GM06990 (cell line): ENCODE results near the gene PKP1.

Experiments
- DNase-seq: peaks from one replicate; pipeline ENCODE4 v3.0.0-alpha.2; 2011; ENCODE audit not compliant: insufficient read length; ENCODE audit errors: extremely low read depth
- H3K27me3 ChIP-seq: replicated peaks from 2 replicates; pipeline ENCODE4 v1.6.0; 2011; ENCODE audit warnings: low read length; ENCODE audit not compliant: control insufficient read depth, insufficient read depth
- H3K36me3 ChIP-seq: 2 replicates; pipeline ENCODE4 v1.5.1; 2011; ENCODE audit warnings: low read length; ENCODE audit not compliant: control insufficient read depth, insufficient read depth
- H3K4me3 ChIP-seq: replicated peaks from 2 replicates; pipeline ENCODE4 v1.5.1; 2011; ENCODE audit warnings: low read depth, mild to moderate bottlenecking, control low read depth, low read length
- CTCF ChIP-seq: IDR thresholded peaks from 2 replicates; pipeline ENCODE4 v1.5.1; 2011; ENCODE audit warnings: low read length, control low read depth, mild to moderate bottlenecking, inconsistent platforms; ENCODE audit not compliant: insufficient read depth, poor library complexity, severe bottlenecking

PKP1 gene

DNA sequence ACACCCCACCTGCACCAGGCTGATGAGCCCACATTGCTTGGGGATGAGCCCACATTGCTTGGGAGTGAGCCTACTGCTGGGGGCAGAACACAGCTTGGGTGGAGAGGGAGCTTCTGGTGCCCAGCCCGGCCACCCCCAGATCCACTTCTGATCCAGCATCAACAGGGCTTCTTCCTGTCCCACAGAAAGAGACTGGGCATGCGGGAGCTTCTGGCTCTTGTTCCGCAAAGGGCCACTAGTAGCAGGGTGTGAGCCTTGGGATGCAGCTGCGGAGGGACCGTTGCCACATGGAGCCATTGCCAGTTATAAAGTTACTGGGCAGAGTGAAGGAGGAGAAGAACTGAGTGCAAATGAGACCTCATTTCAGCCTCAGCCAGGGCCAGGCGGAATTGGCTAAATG, 36.3 kb downstream of the PKP1 start:
- DNase-seq: no peak
- no peak overlapping the region for H3K4me3 ChIP-seq
- H3K36me3 ChIP-seq: no peaks in the 10 kb centered on the region
- H3K27me3 ChIP-seq: no peaks in the 10 kb centered on the region; the same call in none of the 2 replicates
- TF ChIP-seq CTCF: no peak

DNA sequence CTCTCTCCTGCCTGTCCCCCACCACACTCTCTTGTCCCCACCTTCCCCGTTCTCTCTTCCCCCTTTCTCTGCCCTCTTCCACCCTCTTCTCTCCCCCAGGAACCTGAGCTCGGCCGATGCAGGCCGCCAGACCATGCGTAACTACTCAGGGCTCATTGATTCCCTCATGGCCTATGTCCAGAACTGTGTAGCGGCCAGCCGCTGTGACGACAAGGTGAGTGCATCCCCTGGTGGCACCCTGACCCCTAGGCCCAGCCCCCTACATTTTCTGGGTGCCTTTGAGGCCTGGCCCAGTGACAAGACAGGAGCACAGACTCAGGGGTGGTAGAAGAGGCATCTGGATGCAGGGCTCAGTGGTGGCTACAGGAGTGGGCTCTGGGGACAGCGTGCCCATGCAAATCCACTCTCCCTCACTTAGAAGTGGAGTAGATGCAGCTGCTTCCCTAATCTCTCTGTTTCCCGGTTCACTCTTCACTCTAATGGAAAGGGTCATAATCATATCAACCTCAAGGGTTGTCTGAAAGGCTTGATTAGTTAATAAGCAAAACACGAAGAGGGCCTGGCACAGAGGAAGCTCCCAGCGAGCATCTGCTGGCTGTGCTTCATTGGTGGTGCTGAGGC, 37.0 kb downstream of the PKP1 start:
- Histone ChIP-seq H3K36me3 (no peaks in the 10 kb centered on the region), H3K4me3 (no peak overlapping the region), H3K27me3 (no peaks in the 10 kb centered on the region; the same call in none of the 2 replicates)
- DNase-seq: no peak
- no peak for TF ChIP-seq CTCF

GRCh38 chr1:201321826-201322390, 38.6 kb downstream of the PKP1 start:
- no peak for DNase-seq
- no peaks in the 10 kb centered on the region; the same call in none of the 2 replicates for H3K27me3 ChIP-seq
- H3K36me3 ChIP-seq: no peaks in the 10 kb centered on the region
- H3K4me3 ChIP-seq: no peak overlapping the region
- TF ChIP-seq CTCF: no peak

DNA sequence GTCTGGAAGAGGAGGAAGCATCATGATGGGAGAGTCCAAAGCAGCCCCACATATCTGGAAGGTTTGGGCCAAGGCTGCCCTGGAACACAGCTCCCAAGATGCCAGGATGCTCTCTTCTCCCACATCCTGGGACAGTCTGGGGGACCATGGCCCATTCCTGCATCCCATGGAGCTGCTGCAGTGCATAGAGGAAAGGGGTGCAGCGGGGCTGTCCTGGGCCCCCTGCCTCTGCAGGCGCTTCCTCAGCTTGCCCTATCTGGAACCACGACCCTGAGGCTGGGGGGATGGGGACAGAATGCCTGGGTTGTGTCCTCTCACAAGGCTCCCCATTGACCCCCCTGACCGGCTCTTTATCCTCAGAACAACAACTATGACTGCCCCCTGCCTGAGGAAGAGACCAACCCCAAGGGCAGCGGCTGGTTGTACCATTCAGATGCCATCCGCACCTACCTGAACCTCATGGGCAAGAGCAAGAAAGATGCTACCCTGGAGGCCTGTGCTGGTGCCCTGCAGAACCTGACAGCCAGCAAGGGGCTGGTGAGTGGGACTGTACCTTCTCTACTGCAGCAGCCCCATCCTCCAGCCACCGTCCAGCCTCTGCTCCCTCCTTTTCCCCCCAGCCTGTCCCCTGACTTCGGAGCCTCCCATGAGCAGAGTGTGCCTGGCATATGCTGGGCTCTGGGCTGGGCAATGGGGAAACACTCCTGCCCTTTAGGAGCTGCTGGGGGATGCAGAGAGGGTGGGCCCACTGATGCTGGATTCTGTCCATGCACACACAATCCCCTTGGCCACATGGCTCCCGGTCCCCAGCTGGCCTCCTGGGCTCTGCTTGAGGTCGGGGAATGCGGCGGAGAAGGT, 39.6 kb downstream of the PKP1 start:
- no peak for TF ChIP-seq CTCF
- no peak overlapping the region for H3K4me3 ChIP-seq
- DNase-seq: no peak
- H3K27me3 ChIP-seq: peaks cover 1% of the 10 kb centered on the region
- H3K36me3 ChIP-seq: no peaks in the 10 kb centered on the region

GRCh38 chr1:201324306-201324705, 41.0 kb downstream of the PKP1 start:
- Histone ChIP-seq H3K36me3 (no peaks in the 10 kb centered on the region), H3K4me3 (no peak overlapping the region), H3K27me3 (peaks cover 1% of the 10 kb centered on the region)
- TF ChIP-seq CTCF: no peak
- DNase-seq: no peak
